Choroid plexus epithelial cell (primary cell): ENCODE data around the gene ASB9.
"Not testable (repeated sequence)": the region's sequence is repeated elsewhere in the genome, so short reads cannot be mapped to it uniquely, and the experiment has no call there.

Experiments used
- DNase-seq: peaks from one replicate; pipeline ENCODE4 v3.0.0-alpha.2; 2010; ENCODE audit warnings: low read depth
- H3K4me3 ChIP-seq: 2 replicates; pipeline ENCODE4 v1.5.1; 2011; ENCODE audit warnings: low read depth, mild to moderate bottlenecking, control low read depth, low read length, moderate library complexity
- TF ChIP-seq, protein P1 (sequence below): conservative IDR thresholded peaks from 2 replicates; pipeline ENCODE4 v1.5.1; 2011; ENCODE audit warnings: low read depth, mild to moderate bottlenecking, control low read depth, inconsistent platforms, low read length, moderate library complexity

Gene ASB9

GRCh38 chrX:15274946-15275345, 5.1 kb upstream of the ASB9 start:
- TF ChIP-seq, protein P1, sequence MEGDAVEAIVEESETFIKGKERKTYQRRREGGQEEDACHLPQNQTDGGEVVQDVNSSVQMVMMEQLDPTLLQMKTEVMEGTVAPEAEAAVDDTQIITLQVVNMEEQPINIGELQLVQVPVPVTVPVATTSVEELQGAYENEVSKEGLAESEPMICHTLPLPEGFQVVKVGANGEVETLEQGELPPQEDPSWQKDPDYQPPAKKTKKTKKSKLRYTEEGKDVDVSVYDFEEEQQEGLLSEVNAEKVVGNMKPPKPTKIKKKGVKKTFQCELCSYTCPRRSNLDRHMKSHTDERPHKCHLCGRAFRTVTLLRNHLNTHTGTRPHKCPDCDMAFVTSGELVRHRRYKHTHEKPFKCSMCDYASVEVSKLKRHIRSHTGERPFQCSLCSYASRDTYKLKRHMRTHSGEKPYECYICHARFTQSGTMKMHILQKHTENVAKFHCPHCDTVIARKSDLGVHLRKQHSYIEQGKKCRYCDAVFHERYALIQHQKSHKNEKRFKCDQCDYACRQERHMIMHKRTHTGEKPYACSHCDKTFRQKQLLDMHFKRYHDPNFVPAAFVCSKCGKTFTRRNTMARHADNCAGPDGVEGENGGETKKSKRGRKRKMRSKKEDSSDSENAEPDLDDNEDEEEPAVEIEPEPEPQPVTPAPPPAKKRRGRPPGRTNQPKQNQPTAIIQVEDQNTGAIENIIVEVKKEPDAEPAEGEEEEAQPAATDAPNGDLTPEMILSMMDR = no peak
- DNase-seq = no peak

DNA sequence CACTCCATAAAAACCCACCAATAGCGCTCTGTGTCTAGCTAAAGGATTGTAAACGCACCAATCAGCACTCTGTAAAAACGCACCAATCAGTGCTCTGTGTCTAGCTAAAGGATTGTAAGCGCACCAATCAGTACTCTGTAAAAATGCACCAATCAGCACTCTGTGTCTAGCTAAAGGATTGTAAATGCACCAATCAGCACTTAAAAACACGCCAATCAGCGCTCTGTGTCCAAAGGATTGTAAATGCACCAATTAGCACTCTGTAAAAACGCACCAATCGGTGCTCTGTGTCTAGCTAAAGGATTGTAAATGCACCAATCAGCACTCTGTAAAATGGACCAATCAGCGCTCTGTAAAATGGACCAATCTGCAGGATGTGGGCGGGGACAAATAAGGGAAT, 3.4 kb upstream of the ASB9 start:
- not testable (repeated sequence) for DNase-seq, H3K4me3 ChIP-seq

More at GRCh38 chrX:15274946-15275345, 5.1 kb upstream of the ASB9 start:
- H3K4me3 ChIP-seq = no peak overlapping the region

- TF ChIP-seq, protein P1 = no peak
- H3K4me3 ChIP-seq = no peak overlapping the region
- DNase-seq = no peak
Observed at GRCh38 chrX:15271757-15272156, 1.9 kb upstream of the ASB9 start.

DNA sequence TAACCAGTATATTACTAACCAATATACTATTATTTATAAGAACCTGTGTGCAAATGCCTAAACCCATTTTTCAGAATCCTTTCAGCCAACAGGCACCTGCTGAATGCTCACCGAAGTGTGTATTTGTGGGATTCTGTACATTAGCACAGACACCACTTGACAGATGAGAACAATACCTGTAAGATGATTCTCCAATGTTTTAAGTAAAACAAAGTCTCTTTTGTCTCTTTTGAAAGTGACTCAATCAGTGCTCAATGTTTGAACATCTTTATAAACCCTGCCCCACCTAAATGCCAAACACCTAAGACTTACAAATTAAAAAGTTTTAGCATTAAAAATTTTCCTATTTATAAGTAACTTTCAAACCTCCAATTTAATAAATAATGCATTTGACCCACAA, 763 bp downstream of the ASB9 start:
- TF ChIP-seq, protein P1 = no peak
- peak overlapping the region; percentile 5 for H3K4me3 ChIP-seq
- no peak for DNase-seq

DNA sequence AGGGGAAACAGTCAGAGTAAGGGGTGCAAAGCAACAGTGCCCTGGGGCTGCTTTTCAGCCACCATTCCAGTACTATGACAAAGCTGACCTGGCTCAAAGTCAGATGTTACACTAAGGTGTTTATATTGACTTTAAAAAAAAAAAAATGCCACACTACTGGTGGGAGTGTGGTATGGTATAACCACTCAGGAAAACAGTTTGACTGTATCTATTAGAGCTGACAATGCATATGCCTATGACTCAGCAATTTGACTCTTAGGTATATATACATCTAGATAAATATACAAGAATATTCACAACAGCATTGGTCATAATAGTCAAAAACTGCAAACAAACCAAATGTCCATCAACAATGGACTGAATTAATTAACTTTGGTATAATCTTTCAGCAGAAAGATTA, 15.0 kb downstream of the ASB9 start:
- H3K4me3 ChIP-seq = no peak overlapping the region
- DNase-seq = no peak
- TF ChIP-seq, protein P1 = no peak

DNA sequence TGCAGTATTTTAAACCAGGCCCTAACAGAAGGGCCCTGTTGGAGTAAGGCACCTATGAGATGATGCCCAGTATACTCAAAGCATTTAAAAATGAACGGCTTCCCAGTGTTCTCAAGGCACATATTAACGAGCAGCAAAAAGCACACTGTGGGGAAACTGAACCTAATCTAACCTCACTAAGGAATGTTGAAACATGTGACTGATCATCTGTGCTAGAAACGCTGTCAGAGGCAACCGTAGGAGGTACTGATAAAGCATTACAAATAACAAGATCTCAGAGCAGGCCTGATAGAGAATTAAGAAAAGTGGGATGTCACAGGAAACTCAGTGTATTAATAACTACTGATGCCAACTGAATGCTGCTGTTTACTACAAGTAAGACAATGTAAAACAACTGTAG, 24.0 kb downstream of the ASB9 start:
- no peak overlapping the region for H3K4me3 ChIP-seq
- DNase-seq = peak; percentile 85
- TF ChIP-seq, protein P1 = no peak

- no peak overlapping the region for H3K4me3 ChIP-seq
- TF ChIP-seq, protein P1 = no peak
- DNase-seq = no peak
Observed at GRCh38 chrX:15244421-15244820, 25.5 kb downstream of the ASB9 start.

DNA sequence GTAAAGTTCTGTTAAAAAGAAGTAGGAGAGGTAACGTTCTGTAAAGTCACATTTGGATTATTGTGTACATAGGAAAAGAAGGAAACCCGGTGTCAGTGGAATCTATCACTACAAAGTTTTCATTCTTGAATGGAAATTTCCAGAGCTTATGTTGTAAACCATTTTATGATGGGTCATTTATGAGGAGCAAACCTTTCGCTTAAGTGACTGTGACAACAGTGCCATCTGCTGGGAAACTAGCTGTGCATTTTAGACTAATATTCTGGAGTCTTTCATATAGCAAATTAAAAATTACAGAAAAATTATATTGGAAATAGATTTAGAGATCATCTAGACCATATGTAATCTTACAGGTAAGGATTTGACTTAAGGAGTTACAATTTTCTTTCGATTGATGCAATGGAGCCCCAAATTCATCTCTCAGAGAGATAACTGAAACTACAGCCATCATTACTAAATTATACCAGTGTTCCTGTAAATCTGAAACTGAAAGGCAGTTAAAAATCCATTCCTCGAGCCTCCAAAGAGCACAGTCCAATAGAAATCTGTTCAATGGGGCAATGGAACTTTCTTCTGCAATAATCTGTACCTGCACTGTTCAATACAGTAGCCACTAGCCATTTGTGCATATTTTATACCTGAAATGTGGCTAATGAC, 26.9 kb downstream of the ASB9 start:
- DNase-seq = peak; percentile 76
- TF ChIP-seq, protein P1 = peak; percentile 57
- no peak overlapping the region for H3K4me3 ChIP-seq
